GM12892 (cell line): ENCODE results near the gene TTC28.

ENCODE experiments used
- POLR2A ChIP-seq: IDR thresholded peaks from 2 replicates; pipeline ENCODE4 v1.6.1; 2011; ENCODE audit warnings: low read depth, low read length, control low read depth
- POLR2AphosphoS5 ChIP-seq: IDR thresholded peaks from 2 replicates; pipeline ENCODE4 v1.6.1; 2011; ENCODE audit warnings: low read depth, low read length, control low read depth

DNA sequence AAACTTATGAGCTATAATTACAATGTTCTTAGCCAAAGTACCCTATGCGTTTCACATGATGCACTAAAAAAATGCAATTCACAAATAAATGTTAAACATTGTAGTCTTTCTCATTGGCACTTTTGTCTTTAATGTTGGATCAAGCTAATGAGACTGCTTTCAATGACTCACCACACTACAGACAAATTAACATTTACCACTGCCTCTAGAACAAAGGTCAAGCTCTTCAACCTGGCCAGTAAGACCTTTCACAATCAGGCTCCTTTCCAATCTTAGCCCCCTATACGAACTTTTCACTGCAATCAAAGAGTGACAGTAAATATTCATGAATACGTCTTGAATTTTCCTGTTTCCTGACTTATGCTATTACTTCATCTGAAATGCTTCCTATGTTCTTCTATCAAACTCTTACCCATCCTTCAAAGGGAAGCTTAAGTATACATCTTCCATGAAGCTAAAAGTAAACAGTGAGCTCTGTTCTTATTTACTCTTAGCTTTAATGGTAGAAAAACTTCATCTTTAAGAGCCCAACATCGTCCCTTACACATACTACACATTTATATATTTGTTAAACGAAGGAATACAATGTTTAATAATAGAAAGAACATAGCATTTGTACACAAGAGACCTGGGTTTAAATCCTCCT is 433.9 kb downstream of the TTC28 start:
- TF ChIP-seq POLR2A, result no peak
- no peak for TF ChIP-seq POLR2AphosphoS5
